Lower lobe of right lung (tissue), 2 donors: ENCODE measurements around the gene POLRMT. TPM values are rescaled to one million over a fixed set of nuclear protein-coding genes. Genes with fewer than 3 reads are reported as not detected.

Source experiments
- ATAC-seq, 2 donors: fragments of 200-7000 bp; cut with Tn5 transposase; one replicate each; pipeline ENCODE4 v1.9.1; 2020 to 2022; ENCODE audit warnings: mild to moderate bottlenecking in 2 of 2, moderate library complexity in 2 of 2
- DNase-seq: peaks from one replicate; pipeline ENCODE4 v3.0.0-alpha.2; 2020
- H3K27ac ChIP-seq: fragments of 200-600 bp; one replicate; pipeline ENCODE4 v1.8.0; 2022
- H3K27me3 ChIP-seq: fragments of 200-600 bp; one replicate; pipeline ENCODE4 v1.8.0; 2022; ENCODE audit warnings: low read depth
- H3K36me3 ChIP-seq: fragments of 200-600 bp; one replicate; pipeline ENCODE4 v1.8.0; 2022; ENCODE audit warnings: mild to moderate bottlenecking
- H3K4me1 ChIP-seq: fragments of 200-600 bp; one replicate; pipeline ENCODE4 v1.8.0; 2022
- H3K4me3 ChIP-seq: fragments of 200-600 bp; one replicate; pipeline ENCODE4 v1.8.0; 2022; ENCODE audit warnings: mild to moderate bottlenecking
- H3K9me3 ChIP-seq: fragments of 200-600 bp; one replicate; pipeline ENCODE4 v1.8.0; 2022
- CTCF ChIP-seq: fragments of 200-600 bp; IDR thresholded peaks from one replicate; pipeline ENCODE4 v1.8.0; 2022; ENCODE audit warnings: antibody characterized with exemption, mild to moderate bottlenecking
- intact Hi-C: fragments of 100-400 bp; cut with DNase I; formaldehyde crosslinking; loops from one replicate; pipeline ENCODE4 v1.11.0; 2022
- total RNA-seq: library from RNA; stranded (reverse); fragmentation: NEBNext Ultra II Directional; extraction: Animal tissue kit (Norgen Biotek cat#: 25700); gene quantifications from one replicate; pipeline ENCODE4 v1.2.1, GENCODE V29; 2021
- donor health status: DM: no; HTN: yes; CAD: no; lungs with severe emphysema.

Gene POLRMT
- total RNA-seq, 1 donor from 2014 or later: 42.5 TPM

GRCh38 chr19:613732-614567 lies 19.4 kb downstream of the POLRMT start:
- peaks cover 4% of the 10 kb centered on the region for H3K27me3 ChIP-seq
- no peak for TF ChIP-seq CTCF
- ATAC-seq (no peak), DNase-seq (no peak)
- no peak overlapping the region for H3K4me3 ChIP-seq
- H3K9me3 ChIP-seq: no peaks in the 10 kb centered on the region
- H3K4me1 ChIP-seq: peaks cover 30% of the 10 kb centered on the region
- intact Hi-C loops: no loop called here
- H3K36me3 ChIP-seq: peaks cover 19% of the 10 kb centered on the region
- H3K27ac ChIP-seq: no peak overlapping the region

- peaks cover 4% of the 10 kb centered on the region for H3K27me3 ChIP-seq
These were observed 20.4 kb downstream of the POLRMT start for GRCh38 chr19:612941-613340.

GRCh38 chr19:611481-611868 lies 21.9 kb downstream of the POLRMT start:
- Histone ChIP-seq H3K27ac (peak overlapping the region; percentile 75), H3K36me3 (no peaks in the 10 kb centered on the region), H3K4me3 (peak overlapping the region; percentile 43), H3K9me3 (no peaks in the 10 kb centered on the region), H3K4me1 (peaks cover 35% of the 10 kb centered on the region), H3K27me3 (peaks cover 4% of the 10 kb centered on the region)
- TF ChIP-seq CTCF: no peak
- intact Hi-C loops: no loop called here
- no peak for ATAC-seq
- no peak for DNase-seq

More at GRCh38 chr19:612941-613340, 20.4 kb downstream of the POLRMT start:
- peaks cover 35% of the 10 kb centered on the region for H3K4me1 ChIP-seq
- no peak for TF ChIP-seq CTCF
- ATAC-seq (no peak), DNase-seq (no peak)
- intact Hi-C loops: no loop called here
- no peak overlapping the region for H3K27ac ChIP-seq
- H3K4me3 ChIP-seq: no peak overlapping the region
- H3K9me3 ChIP-seq: no peaks in the 10 kb centered on the region
- peaks cover 9% of the 10 kb centered on the region for H3K36me3 ChIP-seq

GRCh38 chr19:610801-611480 lies 22.4 kb downstream of the POLRMT start:
- Histone ChIP-seq H3K27me3 (peaks cover 4% of the 10 kb centered on the region), H3K4me1 (peaks cover 35% of the 10 kb centered on the region), H3K27ac (peak overlapping the region; percentile 75), H3K9me3 (no peaks in the 10 kb centered on the region), H3K36me3 (no peaks in the 10 kb centered on the region), H3K4me3 (peak overlapping the region; percentile 43)
- ATAC-seq (peak; percentile 51 to 58), DNase-seq (no peak)
- intact Hi-C loops: no loop called here
- TF ChIP-seq CTCF: no peak

GRCh38 chr19:610071-610800 lies 23.1 kb downstream of the POLRMT start:
- no peaks in the 10 kb centered on the region for H3K9me3 ChIP-seq
- H3K4me3 ChIP-seq: peak overlapping the region; percentile 43
- ATAC-seq (peak; percentile 13 to 39), DNase-seq (no peak)
- no peak for TF ChIP-seq CTCF
- H3K27me3 ChIP-seq: no peaks in the 10 kb centered on the region
- peaks cover 32% of the 10 kb centered on the region for H3K4me1 ChIP-seq
- peak overlapping the region; percentile 75 for H3K27ac ChIP-seq
- intact Hi-C loops: no loop called here
- no peaks in the 10 kb centered on the region for H3K36me3 ChIP-seq
